NCI-H2107 treated with DMSO at 0.1 percent for 48 hours (cell line): Measurements from ENCODE around the gene ATRIP.
A peak's percentile ranks its signal among the peaks of the same experiment; 100 is the strongest.

Experiments used
- DNase-seq: peaks from one replicate; lab custom pipeline; 2025; ENCODE audit not compliant: unreplicated experiment; lab: John Stamatoyannopoulos, UW

Gene ATRIP

GRCh38 chr3:48501196-48501595 lies 54.7 kb downstream of the ATRIP start:
- no peak for DNase-seq

GRCh38 chr3:48502121-48502520 lies 55.6 kb downstream of the ATRIP start:
- no peak for DNase-seq

GRCh38 chr3:48502728-48503168 lies 56.2 kb downstream of the ATRIP start:
- no peak for DNase-seq

GRCh38 chr3:48503401-48504050 lies 57.0 kb downstream of the ATRIP start:
- DNase-seq = no peak

GRCh38 chr3:48504051-48504946 lies 57.8 kb downstream of the ATRIP start, which contains the start of gene SHISA5:
Gene SHISA5, minus strand, starts transcription at chr3:48504174. Its CDS starts 80 bp downstream, at chr3:48504094.
- peak; percentile 1 for DNase-seq

GRCh38 chr3:48505146-48505545 lies 58.6 kb downstream of the ATRIP start:
- no peak for DNase-seq

- DNase-seq = no peak
Measured at GRCh38 chr3:48505968-48506504, 59.5 kb downstream of the ATRIP start.

- DNase-seq = peak; percentile 4
Measured at GRCh38 chr3:48507256-48508061, 60.9 kb downstream of the ATRIP start.

- DNase-seq = no peak
Measured at GRCh38 chr3:48511551-48511950, 65.0 kb downstream of the ATRIP start.

GRCh38 chr3:48514431-48515227 lies 68.1 kb downstream of the ATRIP start:
- DNase-seq = no peak
